ENCODE measurements around the gene ZSCAN5A. TPM values are rescaled to one million over a fixed set of nuclear protein-coding genes. Genes with fewer than 3 reads are reported as not detected.

The ZSCAN5A gene
- total RNA-seq, 2 experiments from 2014 or later, result 14.4 to 19.2 TPM

DNA sequence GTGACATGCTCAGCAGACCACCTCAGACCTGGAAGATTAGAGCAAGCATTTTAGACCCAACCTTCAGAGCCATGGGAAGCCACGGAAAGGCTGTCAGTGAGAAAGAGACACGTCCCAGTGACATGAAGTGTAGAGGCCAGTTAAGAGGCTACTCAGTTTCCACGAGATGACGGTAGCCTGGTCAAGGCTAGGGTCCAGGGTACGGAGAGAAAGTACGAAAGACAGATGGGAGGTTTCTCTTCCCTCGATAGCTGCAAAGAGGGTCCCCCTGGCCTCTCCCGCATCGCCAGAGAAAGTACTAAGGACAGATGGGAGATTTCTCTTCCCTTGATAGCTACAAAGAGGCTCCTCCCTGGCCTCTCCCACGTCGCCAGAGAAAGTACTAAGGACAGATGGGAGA lies 8.6 kb downstream of the ZSCAN5A start:
- TF ChIP-seq EZH2phosphoT487 (IDR thresholded peaks at IDR 0.05; ENCODE audit: borderline replicate concordance, low read depth, low read length), result no peak
- TF ChIP-seq, protein P1, sequence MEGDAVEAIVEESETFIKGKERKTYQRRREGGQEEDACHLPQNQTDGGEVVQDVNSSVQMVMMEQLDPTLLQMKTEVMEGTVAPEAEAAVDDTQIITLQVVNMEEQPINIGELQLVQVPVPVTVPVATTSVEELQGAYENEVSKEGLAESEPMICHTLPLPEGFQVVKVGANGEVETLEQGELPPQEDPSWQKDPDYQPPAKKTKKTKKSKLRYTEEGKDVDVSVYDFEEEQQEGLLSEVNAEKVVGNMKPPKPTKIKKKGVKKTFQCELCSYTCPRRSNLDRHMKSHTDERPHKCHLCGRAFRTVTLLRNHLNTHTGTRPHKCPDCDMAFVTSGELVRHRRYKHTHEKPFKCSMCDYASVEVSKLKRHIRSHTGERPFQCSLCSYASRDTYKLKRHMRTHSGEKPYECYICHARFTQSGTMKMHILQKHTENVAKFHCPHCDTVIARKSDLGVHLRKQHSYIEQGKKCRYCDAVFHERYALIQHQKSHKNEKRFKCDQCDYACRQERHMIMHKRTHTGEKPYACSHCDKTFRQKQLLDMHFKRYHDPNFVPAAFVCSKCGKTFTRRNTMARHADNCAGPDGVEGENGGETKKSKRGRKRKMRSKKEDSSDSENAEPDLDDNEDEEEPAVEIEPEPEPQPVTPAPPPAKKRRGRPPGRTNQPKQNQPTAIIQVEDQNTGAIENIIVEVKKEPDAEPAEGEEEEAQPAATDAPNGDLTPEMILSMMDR (conservative IDR thresholded peaks at IDR 0.05; ENCODE audit: low read length), result no peak
- no peaks in the 10 kb centered on the region for H4K20me1 ChIP-seq (ENCODE audit: insufficient read depth, low read length)
- H3K27ac ChIP-seq (ENCODE audit: low read depth, low read length, poor library complexity, severe bottlenecking), result no peak overlapping the region
- DNase-seq (ENCODE audit: low spot score), result no peak
- H2AFZ ChIP-seq (ENCODE audit: low read length), result no peak overlapping the region
- H3K9me2 ChIP-seq (ENCODE audit: insufficient read depth, low read length), result no peaks in the 10 kb centered on the region
- intact Hi-C loops (cut with micrococcal nuclease; ENCODE audit: unreplicated experiment), result no loop called here
- H3K79me2 ChIP-seq (ENCODE audit: insufficient read depth, low read depth, low read length), result no peaks in the 10 kb centered on the region
- ChIA-PET POLR2A (no interaction called here), CTCF (ENCODE audit: unreplicated experiment) (no interaction called here)
- no peak overlapping the region for H3K4me3 ChIP-seq (ENCODE audit: low read depth, low read length, poor library complexity, severe bottlenecking)
- no peaks in the 10 kb centered on the region for H3K9me3 ChIP-seq (ENCODE audit: low read length)
- H3K36me3 ChIP-seq (ENCODE audit: insufficient read depth, low read length), result peaks cover 12% of the 10 kb centered on the region
- H3K4me2 ChIP-seq (ENCODE audit: low read length), result no peak overlapping the region
- no TSS peak for BruUV-seq (replicated peaks)
- H3K4me1 ChIP-seq (ENCODE audit: insufficient read depth, low read length, poor library complexity, severe bottlenecking), result no peaks in the 10 kb centered on the region

DNA sequence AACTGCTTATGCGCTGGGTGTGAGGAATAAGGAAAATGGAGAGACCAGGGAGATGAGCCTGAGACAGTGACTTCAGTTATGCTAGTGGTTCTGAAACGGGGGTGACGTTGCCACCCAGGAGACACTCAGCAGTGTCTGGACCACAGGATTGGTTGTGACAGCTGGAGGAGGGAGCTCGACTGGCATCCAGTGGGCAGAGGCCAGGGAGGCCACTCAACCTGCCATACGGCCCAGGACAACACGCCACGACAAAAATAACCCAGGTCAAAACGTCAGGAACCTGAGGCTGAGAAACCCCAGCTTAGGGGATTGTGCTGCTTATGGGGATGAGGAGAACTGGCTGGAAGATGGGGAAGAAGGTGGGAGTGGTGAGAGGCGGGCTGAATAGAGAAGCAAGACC lies 10.4 kb downstream of the ZSCAN5A start:
- no peaks in the 10 kb centered on the region for H3K79me2 ChIP-seq (ENCODE audit: insufficient read depth, low read depth, low read length)
- H3K36me3 ChIP-seq (ENCODE audit: insufficient read depth, low read length), result peaks cover 4% of the 10 kb centered on the region; the same call in 1 of the 2 replicates
- ChIA-PET POLR2A (no interaction called here), CTCF (ENCODE audit: unreplicated experiment) (no interaction called here)
- no peaks in the 10 kb centered on the region for H3K9me2 ChIP-seq (ENCODE audit: insufficient read depth, low read length)
- no TSS peak for BruUV-seq (replicated peaks)
- H3K4me1 ChIP-seq (ENCODE audit: insufficient read depth, low read length, poor library complexity, severe bottlenecking), result no peaks in the 10 kb centered on the region
- no peaks in the 10 kb centered on the region for H3K9me3 ChIP-seq (ENCODE audit: low read length)
- H2AFZ ChIP-seq (ENCODE audit: low read length), result no peak overlapping the region
- no peak for TF ChIP-seq EZH2phosphoT487 (IDR thresholded peaks at IDR 0.05; ENCODE audit: borderline replicate concordance, low read depth, low read length)
- TF ChIP-seq, protein P1 (conservative IDR thresholded peaks at IDR 0.05; ENCODE audit: low read length), result no peak
- no peak for DNase-seq (ENCODE audit: low spot score)
- no peak overlapping the region for H3K27ac ChIP-seq (ENCODE audit: low read depth, low read length, poor library complexity, severe bottlenecking)
- no peaks in the 10 kb centered on the region for H4K20me1 ChIP-seq (ENCODE audit: insufficient read depth, low read length)
- no peak overlapping the region for H3K4me3 ChIP-seq (ENCODE audit: low read depth, low read length, poor library complexity, severe bottlenecking)
- intact Hi-C loops (cut with micrococcal nuclease; ENCODE audit: unreplicated experiment), result no loop called here
- H3K4me2 ChIP-seq (ENCODE audit: low read length), result no peak overlapping the region

DNA sequence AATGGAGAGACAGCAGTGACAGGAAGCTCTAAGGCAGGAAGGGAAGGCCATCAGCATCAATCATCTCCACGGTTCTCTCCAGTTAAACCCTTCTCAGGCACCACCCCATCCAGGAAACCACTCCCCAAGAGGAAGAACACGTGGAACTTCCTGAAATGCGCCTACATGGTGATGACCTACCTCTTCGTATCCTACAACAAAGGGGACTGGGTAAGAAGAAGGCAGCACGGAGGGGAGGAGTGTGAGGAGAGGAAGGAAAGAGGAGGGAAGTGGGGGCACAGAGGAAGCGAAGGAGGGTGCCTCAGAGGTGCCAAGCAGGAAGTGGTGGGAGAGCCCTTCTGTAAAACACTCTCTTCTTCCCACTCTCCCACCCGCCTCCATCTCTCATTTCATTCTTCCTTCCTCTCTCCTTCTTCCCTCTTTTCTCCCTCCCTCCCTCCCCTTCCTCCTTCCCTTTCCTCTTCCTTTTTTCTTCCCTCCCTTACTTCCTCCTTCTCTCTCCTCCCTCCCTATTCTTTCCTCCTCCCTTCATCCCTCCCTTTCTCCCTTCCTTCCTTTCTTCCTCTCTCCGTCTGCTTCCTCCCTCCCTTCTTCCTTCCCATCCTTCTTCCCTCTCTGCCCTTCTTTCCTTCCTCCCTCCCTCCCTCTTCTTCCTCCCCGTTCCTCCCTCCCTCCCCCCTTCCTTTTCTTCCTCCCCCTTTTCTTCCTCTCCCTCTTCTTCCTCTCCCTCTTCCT lies 12.6 kb downstream of the ZSCAN5A start:
- no peak overlapping the region for H3K4me2 ChIP-seq (ENCODE audit: low read length)

More for the DNA sequence above, 12.6 kb downstream of the ZSCAN5A start:
- intact Hi-C loops (cut with micrococcal nuclease; ENCODE audit: unreplicated experiment), result no loop called here
- ChIA-PET CTCF (ENCODE audit: unreplicated experiment) (no interaction called here), POLR2A (no interaction called here)
- DNase-seq (ENCODE audit: low spot score), result no peak
- Histone ChIP-seq H3K4me3 (ENCODE audit: low read depth, low read length, poor library complexity, severe bottlenecking) (no peak overlapping the region), H3K27ac (ENCODE audit: low read depth, low read length, poor library complexity, severe bottlenecking) (no peak overlapping the region), H3K79me2 (ENCODE audit: insufficient read depth, low read depth, low read length) (no peaks in the 10 kb centered on the region), H2AFZ (ENCODE audit: low read length) (no peak overlapping the region), H3K4me1 (ENCODE audit: insufficient read depth, low read length, poor library complexity, severe bottlenecking) (no peaks in the 10 kb centered on the region), H3K9me3 (ENCODE audit: low read length) (no peaks in the 10 kb centered on the region), H3K36me3 (ENCODE audit: insufficient read depth, low read length) (peaks cover 4% of the 10 kb centered on the region; the same call in 1 of the 2 replicates), H4K20me1 (ENCODE audit: insufficient read depth, low read length) (no peaks in the 10 kb centered on the region), H3K9me2 (ENCODE audit: insufficient read depth, low read length) (no peaks in the 10 kb centered on the region)
- no TSS peak for BruUV-seq (replicated peaks)
- TF ChIP-seq EZH2phosphoT487 (IDR thresholded peaks at IDR 0.05; ENCODE audit: borderline replicate concordance, low read depth, low read length), result no peak
- TF ChIP-seq, protein P1 (conservative IDR thresholded peaks at IDR 0.05; ENCODE audit: low read length), result no peak

All from OCI-LY7 (cell line).